Keratinocyte (primary cell): ENCODE data around the gene C3orf20.

Experiments used
- CTCF ChIP-seq, 3 experiments: IDR thresholded peaks in 1 of 3; conservative IDR thresholded peaks in 1 of 3; optimal IDR thresholded peaks in 1 of 3; 2 replicates in 2 of 3; 3 replicates in 1 of 3; pipeline versions ENCODE3 to v1.5.1; 2011; ENCODE audit warnings: low read length in 3 of 3, mild to moderate bottlenecking in 3 of 3, moderate library complexity in 2 of 3, control low read depth in 1 of 3, inconsistent platforms in 1 of 3; ENCODE audit not compliant: insufficient read depth in 2 of 3; ENCODE audit errors: extremely low read depth in 1 of 3
- EZH2 ChIP-seq: IDR thresholded peaks from one replicate; pipeline ENCODE4 v1.6.1; 2012; ENCODE audit warnings: inconsistent platforms, mild to moderate bottlenecking, low read length, moderate library complexity

- TF ChIP-seq EZH2 (no peak), CTCF (optimal IDR thresholded peaks at IDR 0.05 in 1 of 3, IDR thresholded peaks at IDR 0.05 in 1 of 3, conservative IDR thresholded peaks at IDR 0.05 in 1 of 3; ENCODE audit: extremely low read depth in 1 of 3, insufficient read depth in 2 of 3, low read length in 3 of 3) (no peak)
These were observed 84.0 kb downstream of the C3orf20 start for GRCh38 chr3:14758959-14759358.
